ENCODE data around the gene KCTD18. TPM values are rescaled to one million over a fixed set of nuclear protein-coding genes. Genes with fewer than 3 reads are reported as not detected.

The KCTD18 gene
- 10 to 100 TPM; 23.7 to 33.8 (median 28.8) TPM for total RNA-seq

DNA sequence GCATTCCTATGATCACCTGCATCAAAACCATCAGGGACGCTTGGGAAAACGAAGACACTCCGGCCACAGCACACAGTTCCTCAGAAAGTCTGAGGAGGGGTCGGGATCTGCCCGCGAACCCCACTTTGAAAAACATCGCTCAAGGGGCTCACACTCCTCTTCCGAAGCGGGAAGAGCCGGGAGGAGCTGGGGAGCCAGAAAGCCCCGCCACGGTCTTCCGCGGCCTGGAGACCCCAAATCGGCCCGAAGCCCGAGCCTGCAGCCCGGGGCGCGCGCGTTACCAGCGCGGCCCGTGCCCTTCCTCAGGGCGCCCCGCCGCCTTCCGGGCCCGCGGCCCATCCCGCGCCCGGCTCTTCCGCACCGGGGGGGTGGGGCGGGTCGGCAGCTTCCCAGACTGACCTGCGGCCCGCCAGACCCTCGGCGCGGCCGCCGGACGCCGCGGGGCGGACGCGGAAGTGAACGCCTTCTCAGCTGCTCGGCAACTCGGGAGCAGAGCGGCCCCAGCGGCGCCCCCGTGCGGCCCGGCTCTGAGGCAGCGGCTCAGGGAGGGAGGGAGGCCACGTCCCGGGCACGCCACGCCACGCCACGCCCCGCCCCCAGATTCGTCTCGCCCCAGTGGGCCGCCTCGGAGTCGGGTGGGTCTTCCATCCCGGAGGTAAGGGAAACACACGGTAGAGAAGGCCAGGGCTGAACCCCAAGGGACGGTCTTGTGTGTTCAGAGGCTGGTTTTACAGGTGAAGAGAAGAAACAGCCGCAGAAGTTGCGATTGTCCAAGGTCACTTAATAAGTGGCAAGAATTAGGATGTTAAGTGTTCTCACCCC lies at the start of gene KCTD18:
Gene KCTD18, minus strand, starts transcription at position 457 of the 822 bp plus-strand sequence. CDS start 3,052 bp downstream, outside the sequence.
- peaks cover 27% of the 10 kb centered on the region for H3K27me3 ChIP-seq
- no peaks in the 10 kb centered on the region for H3K9me3 ChIP-seq
- ATAC-seq: peak; percentile 98
- TF ChIP-seq, protein P1, sequence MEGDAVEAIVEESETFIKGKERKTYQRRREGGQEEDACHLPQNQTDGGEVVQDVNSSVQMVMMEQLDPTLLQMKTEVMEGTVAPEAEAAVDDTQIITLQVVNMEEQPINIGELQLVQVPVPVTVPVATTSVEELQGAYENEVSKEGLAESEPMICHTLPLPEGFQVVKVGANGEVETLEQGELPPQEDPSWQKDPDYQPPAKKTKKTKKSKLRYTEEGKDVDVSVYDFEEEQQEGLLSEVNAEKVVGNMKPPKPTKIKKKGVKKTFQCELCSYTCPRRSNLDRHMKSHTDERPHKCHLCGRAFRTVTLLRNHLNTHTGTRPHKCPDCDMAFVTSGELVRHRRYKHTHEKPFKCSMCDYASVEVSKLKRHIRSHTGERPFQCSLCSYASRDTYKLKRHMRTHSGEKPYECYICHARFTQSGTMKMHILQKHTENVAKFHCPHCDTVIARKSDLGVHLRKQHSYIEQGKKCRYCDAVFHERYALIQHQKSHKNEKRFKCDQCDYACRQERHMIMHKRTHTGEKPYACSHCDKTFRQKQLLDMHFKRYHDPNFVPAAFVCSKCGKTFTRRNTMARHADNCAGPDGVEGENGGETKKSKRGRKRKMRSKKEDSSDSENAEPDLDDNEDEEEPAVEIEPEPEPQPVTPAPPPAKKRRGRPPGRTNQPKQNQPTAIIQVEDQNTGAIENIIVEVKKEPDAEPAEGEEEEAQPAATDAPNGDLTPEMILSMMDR (IDR thresholded peaks at IDR 0.05): peak; percentile 63 to 93 (median 79)
- TF ChIP-seq POLR2A (IDR thresholded peaks at IDR 0.05) (peak; percentile 91 to 92), POLR2AphosphoS5 (IDR thresholded peaks at IDR 0.05) (peak; percentile 83), EP300 (IDR thresholded peaks at IDR 0.05) (no peak)
- peaks cover 0 to 14% of the 10 kb centered on the region in 2 donors for H3K36me3 ChIP-seq
- H3K27ac ChIP-seq: peak within 1 kb of the TSS; percentile 74 to 92 (median 88)
- no CpG with 5 or more reads among the region's 78 CpGs for WGBS, 2 donors (ENCODE audit: low coverage in 1 of 2)
- peaks cover 0 to 19% (median 0%) of the 10 kb centered on the region in 3 donors for H3K4me1 ChIP-seq
- peak within 1 kb of the TSS; percentile 89 to 90 for H3K4me3 ChIP-seq

DNA sequence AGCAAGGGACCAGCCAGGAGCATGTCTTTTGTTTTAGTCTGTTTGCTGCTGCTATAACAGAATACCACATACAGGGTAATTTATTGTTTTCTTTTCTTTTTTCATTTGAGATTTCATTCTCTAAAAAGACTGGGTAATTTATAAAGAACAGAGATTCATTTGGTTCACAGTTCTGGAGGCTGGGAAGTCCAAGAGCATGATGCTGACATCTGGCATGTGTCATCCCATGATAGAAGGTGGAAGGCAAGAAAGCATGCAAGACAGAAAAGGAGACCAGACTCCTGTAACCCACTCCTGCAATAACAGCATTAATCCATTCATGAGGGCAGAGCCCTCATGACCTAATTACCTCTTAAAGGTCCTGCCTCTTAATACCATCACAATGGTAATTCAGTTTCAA lies 30.9 kb upstream of the KCTD18 start:
- H3K9me3 ChIP-seq: no peaks in the 10 kb centered on the region
- H3K36me3 ChIP-seq: no peaks in the 10 kb centered on the region
- TF ChIP-seq, protein P1 (IDR thresholded peaks at IDR 0.05): no peak
- TF ChIP-seq POLR2A (IDR thresholded peaks at IDR 0.05) (no peak), POLR2AphosphoS5 (IDR thresholded peaks at IDR 0.05) (no peak), EP300 (IDR thresholded peaks at IDR 0.05) (no peak)
- H3K4me1 ChIP-seq: no peaks in the 10 kb centered on the region
- no peak for ATAC-seq
- H3K4me3 ChIP-seq: no peak overlapping the region
- no peaks in the 10 kb centered on the region for H3K27me3 ChIP-seq
- no peak overlapping the region for H3K27ac ChIP-seq

DNA sequence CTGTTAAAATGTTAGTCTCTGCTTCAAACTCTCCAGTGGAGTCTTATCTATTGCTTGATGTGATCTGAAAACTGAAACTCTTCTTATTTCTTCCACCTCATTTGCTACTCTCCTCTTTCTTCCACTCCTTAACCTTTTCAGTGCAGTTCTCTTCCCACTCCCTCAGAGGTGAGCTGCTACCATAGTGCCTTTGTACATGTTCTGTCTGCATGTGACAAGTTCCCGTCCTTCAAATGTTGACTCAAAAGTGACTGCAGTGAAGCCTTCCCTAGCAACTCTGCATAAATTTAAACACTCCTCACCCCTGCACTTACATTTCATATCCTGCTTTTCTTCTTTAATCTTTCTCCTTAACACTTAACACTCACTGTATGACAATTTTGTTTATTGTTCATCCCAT lies 28.3 kb upstream of the KCTD18 start:
- Histone ChIP-seq H3K27ac (no peak overlapping the region), H3K4me3 (no peak overlapping the region), H3K4me1 (no peaks in the 10 kb centered on the region), H3K9me3 (no peaks in the 10 kb centered on the region), H3K36me3 (no peaks in the 10 kb centered on the region), H3K27me3 (no peaks in the 10 kb centered on the region)
- TF ChIP-seq EP300 (IDR thresholded peaks at IDR 0.05) (no peak), POLR2AphosphoS5 (IDR thresholded peaks at IDR 0.05) (no peak), POLR2A (IDR thresholded peaks at IDR 0.05) (no peak)
- ATAC-seq: no peak
- WGBS, 2 donors (ENCODE audit: low coverage in 1 of 2): 100% methylated on average over 1 of the region's 1 CpG

DNA sequence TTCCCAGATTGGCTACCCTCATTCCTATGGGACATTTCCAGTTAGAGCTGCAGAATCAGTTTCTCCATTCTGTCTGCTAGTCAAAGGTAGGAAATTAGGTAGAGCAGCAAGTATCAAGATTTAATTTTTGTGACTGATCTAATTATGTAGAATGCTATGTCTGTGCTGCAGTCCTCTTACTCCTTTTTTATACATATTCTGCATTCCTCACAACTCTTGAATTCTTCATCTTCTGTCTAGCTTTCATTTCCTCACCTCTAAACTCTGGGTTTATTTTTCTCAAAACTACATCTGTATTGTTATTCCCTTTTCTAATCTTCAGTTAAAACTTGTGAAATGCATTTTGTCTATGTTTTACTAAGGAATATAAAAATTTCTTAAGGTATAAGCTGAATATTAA lies 24.7 kb upstream of the KCTD18 start:
- no peak for TF ChIP-seq EP300 (IDR thresholded peaks at IDR 0.05)
- Histone ChIP-seq H3K4me3 (no peak overlapping the region), H3K27ac (no peak overlapping the region), H3K27me3 (no peaks in the 10 kb centered on the region), H3K36me3 (no peaks in the 10 kb centered on the region), H3K4me1 (no peaks in the 10 kb centered on the region), H3K9me3 (no peaks in the 10 kb centered on the region)
- ATAC-seq: no peak

DNA sequence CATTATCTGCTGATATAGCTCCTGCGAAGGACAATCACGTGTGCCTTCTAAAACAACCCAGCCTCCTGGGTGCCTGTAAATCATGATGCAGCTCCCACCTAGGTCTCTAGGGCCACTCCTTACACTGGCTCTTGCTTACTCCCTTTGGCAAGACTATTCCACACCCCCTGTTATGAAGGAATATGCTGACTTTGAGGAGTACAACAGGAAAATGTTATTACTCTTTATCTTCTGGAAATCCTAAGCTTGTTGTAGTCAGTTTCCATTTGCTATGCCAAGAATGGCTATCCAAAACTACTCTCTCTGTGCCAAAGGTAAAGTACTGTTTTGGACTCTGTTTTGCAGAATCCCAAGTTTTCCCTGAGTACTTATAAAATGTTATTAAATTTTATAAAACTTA lies 23.9 kb upstream of the KCTD18 start:
- Histone ChIP-seq H3K36me3 (no peaks in the 10 kb centered on the region), H3K27me3 (no peaks in the 10 kb centered on the region), H3K27ac (no peak overlapping the region), H3K9me3 (no peaks in the 10 kb centered on the region), H3K4me1 (no peaks in the 10 kb centered on the region), H3K4me3 (no peak overlapping the region)
- ATAC-seq: no peak
- 53 to 67% methylated on average over 1 to 2 of the region's 2 CpGs for WGBS, 2 donors (ENCODE audit: low coverage in 1 of 2)
- TF ChIP-seq POLR2A (IDR thresholded peaks at IDR 0.05) (no peak), POLR2AphosphoS5 (IDR thresholded peaks at IDR 0.05) (no peak), EP300 (IDR thresholded peaks at IDR 0.05) (no peak)
- TF ChIP-seq, protein P1 (IDR thresholded peaks at IDR 0.05): no peak

DNA sequence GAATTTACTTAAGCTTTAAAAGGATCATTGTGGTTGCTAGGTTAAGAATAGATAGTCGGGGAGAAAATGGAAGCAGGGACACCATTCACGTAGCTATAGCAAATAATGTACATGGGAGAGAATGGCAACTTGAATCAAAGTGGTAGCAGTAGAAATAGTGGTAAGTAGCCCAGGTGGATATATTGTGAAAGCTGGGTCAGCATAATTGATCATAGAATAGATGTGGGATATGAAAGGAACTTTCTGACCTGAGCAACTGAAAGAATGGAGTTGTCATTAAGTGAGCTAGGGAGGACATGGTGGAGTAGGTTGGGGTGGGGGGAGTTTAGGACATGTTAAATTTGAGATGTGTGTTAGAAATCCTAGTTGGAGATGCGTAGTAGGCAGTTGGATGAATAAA lies 18.4 kb upstream of the KCTD18 start:
- 88 to 91% methylated on average over 2 of the region's 3 CpGs for WGBS, 2 donors (ENCODE audit: low coverage in 1 of 2)
- no peaks in the 10 kb centered on the region for H3K36me3 ChIP-seq
- peaks cover 0 to 9% (median 5%) of the 10 kb centered on the region in 3 donors for H3K4me1 ChIP-seq
- no peak for ATAC-seq
- H3K9me3 ChIP-seq: no peaks in the 10 kb centered on the region
- no peaks in the 10 kb centered on the region for H3K27me3 ChIP-seq
- TF ChIP-seq POLR2AphosphoS5 (IDR thresholded peaks at IDR 0.05) (no peak), EP300 (IDR thresholded peaks at IDR 0.05) (no peak), POLR2A (IDR thresholded peaks at IDR 0.05) (no peak)
- TF ChIP-seq, protein P1 (IDR thresholded peaks at IDR 0.05): no peak
- H3K4me3 ChIP-seq: no peak overlapping the region
- H3K27ac ChIP-seq: no peak overlapping the region
